ENCODE results near the gene MVD.

MVD gene

GRCh38 chr16:88640039-88640495 lies 22.8 kb downstream of the MVD start:
- Histone ChIP-seq H4K20me1 (ENCODE audit: insufficient read depth, low read length) (no peaks in the 10 kb centered on the region), H3K9me2 (ENCODE audit: low read depth, low read length) (no peaks in the 10 kb centered on the region), H3K9me3 (ENCODE audit: low read length) (no peaks in the 10 kb centered on the region), H3K4me1 (ENCODE audit: insufficient read depth, low read length, severe bottlenecking) (peaks cover 30% of the 10 kb centered on the region), H3F3A (ENCODE audit: insufficient read depth, low read length) (no peaks in the 10 kb centered on the region), H3K27ac (ENCODE audit: low read depth, low read length, poor library complexity, severe bottlenecking) (peak overlapping the region; percentile 33), H3K79me2 (ENCODE audit: insufficient read depth, low read length) (no peaks in the 10 kb centered on the region), H3K36me3 (ENCODE audit: insufficient read depth, low read length) (peaks cover 27% of the 10 kb centered on the region), H2AFZ (ENCODE audit: low read length) (no peak overlapping the region), H3K9ac (ENCODE audit: low read length) (no peak overlapping the region), H3K4me2 (ENCODE audit: low read length) (no peak overlapping the region), H3K27me3 (ENCODE audit: insufficient read depth, low read length) (peaks cover 16% of the 10 kb centered on the region), H3K4me3 (ENCODE audit: low read depth, low read length, poor library complexity, severe bottlenecking) (no peak overlapping the region)
- TF ChIP-seq CTCF (IDR thresholded peaks at IDR 0.05; ENCODE audit: low read length) = no peak
- no peak for TF ChIP-seq EZH2 (IDR thresholded peaks at IDR 0.05; ENCODE audit: borderline replicate concordance, low read length)

GRCh38 chr16:88639231-88640038 lies 23.5 kb downstream of the MVD start:
- Histone ChIP-seq H3K27ac (ENCODE audit: low read depth, low read length, poor library complexity, severe bottlenecking) (peak overlapping the region; percentile 50), H3K36me3 (ENCODE audit: insufficient read depth, low read length) (peaks cover 22% of the 10 kb centered on the region), H3K4me3 (ENCODE audit: low read depth, low read length, poor library complexity, severe bottlenecking) (no peak overlapping the region), H3K79me2 (ENCODE audit: insufficient read depth, low read length) (no peaks in the 10 kb centered on the region), H3K4me2 (ENCODE audit: low read length) (no peak overlapping the region; the same call in 1 of the 2 replicates), H3K4me1 (ENCODE audit: insufficient read depth, low read length, severe bottlenecking) (peaks cover 37% of the 10 kb centered on the region), H3F3A (ENCODE audit: insufficient read depth, low read length) (no peaks in the 10 kb centered on the region), H2AFZ (ENCODE audit: low read length) (no peak overlapping the region), H3K9me3 (ENCODE audit: low read length) (no peaks in the 10 kb centered on the region), H4K20me1 (ENCODE audit: insufficient read depth, low read length) (no peaks in the 10 kb centered on the region), H3K9ac (ENCODE audit: low read length) (no peak overlapping the region; the same call in 1 of the 2 replicates), H3K27me3 (ENCODE audit: insufficient read depth, low read length) (peaks cover 16% of the 10 kb centered on the region), H3K9me2 (ENCODE audit: low read depth, low read length) (no peaks in the 10 kb centered on the region)
- TF ChIP-seq EZH2 (IDR thresholded peaks at IDR 0.05; ENCODE audit: borderline replicate concordance, low read length) (no peak), CTCF (IDR thresholded peaks at IDR 0.05; ENCODE audit: low read length) (no peak)

DNA sequence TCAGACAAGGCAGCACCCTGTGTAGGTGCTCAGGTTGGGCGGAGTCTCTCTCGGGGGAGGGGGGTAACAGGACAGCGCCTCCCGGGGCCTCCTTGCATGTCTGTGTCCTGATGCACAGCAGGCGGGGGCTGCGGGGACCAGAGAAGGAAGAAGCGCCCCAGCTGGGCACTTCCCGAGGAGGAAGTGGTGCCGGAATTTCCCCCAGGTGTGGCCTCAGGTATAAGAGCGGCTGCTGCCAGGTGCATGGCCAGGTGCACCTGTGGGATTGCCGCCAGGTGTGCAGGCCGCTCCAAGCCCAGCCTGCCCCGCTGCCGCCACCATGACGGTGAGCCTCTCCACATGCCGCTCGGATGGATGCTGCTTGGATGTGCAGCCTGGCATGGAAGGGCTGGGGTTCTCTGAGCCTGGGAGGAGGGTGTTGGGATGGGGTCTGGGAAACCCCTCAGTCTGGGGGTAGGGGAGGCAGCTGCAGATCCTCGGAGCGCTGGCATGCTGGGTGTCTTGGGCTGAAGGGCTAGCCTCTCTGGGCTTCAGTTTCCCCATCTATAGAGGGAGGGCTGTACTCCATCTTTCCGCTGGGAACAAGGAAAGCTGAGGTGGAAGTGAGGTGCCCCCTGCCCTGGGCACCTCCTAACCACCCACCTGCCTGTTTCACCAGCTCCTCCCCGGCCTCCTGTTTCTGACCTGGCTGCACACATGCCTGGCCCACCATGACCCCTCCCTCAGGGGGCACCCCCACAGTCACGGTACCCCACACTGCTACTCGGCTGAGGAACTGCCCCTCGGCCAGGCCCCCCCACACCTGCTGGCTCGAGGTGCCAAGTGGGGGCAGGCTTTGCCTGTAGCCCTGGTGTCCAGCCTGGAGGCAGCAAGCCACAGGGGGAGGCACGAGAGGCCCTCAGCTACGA lies 24.3 kb downstream of the MVD start, which contains the start of gene IL17C:
TSS of gene IL17C (plus strand) at position 250 of the 908 bp plus-strand sequence. CDS start at position 320, 70 bp downstream.
- no peak within 1 kb of the TSS for H2AFZ ChIP-seq (ENCODE audit: low read length)
- peaks cover 45% of the 10 kb centered on the region for H3K4me1 ChIP-seq (ENCODE audit: insufficient read depth, low read length, severe bottlenecking)
- H3K4me2 ChIP-seq (ENCODE audit: low read length) = peak within 1 kb of the TSS; percentile 23; the same call in 1 of the 2 replicates
- H3K4me3 ChIP-seq (ENCODE audit: low read depth, low read length, poor library complexity, severe bottlenecking) = no peak within 1 kb of the TSS
- no peak within 1 kb of the TSS; the same call in 1 of the 2 replicates for H3K9ac ChIP-seq (ENCODE audit: low read length)
- no peaks in the 10 kb centered on the region for H3F3A ChIP-seq (ENCODE audit: insufficient read depth, low read length)
- peaks cover 16% of the 10 kb centered on the region for H3K27me3 ChIP-seq (ENCODE audit: insufficient read depth, low read length)
- no peaks in the 10 kb centered on the region for H3K9me2 ChIP-seq (ENCODE audit: low read depth, low read length)
- peaks cover 13% of the 10 kb centered on the region for H3K36me3 ChIP-seq (ENCODE audit: insufficient read depth, low read length)
- H3K27ac ChIP-seq (ENCODE audit: low read depth, low read length, poor library complexity, severe bottlenecking) = peak within 1 kb of the TSS; percentile 50
- H4K20me1 ChIP-seq (ENCODE audit: insufficient read depth, low read length) = no peaks in the 10 kb centered on the region
- H3K79me2 ChIP-seq (ENCODE audit: insufficient read depth, low read length) = no peaks in the 10 kb centered on the region
- no peaks in the 10 kb centered on the region for H3K9me3 ChIP-seq (ENCODE audit: low read length)
- TF ChIP-seq EZH2 (IDR thresholded peaks at IDR 0.05; ENCODE audit: borderline replicate concordance, low read length) (no peak), CTCF (IDR thresholded peaks at IDR 0.05; ENCODE audit: low read length) (no peak)

Data from OCI-LY1 (cell line).